22Rv1 (cell line): ENCODE results near the gene ZNF565.

ENCODE experiments used
- CTCF ChIP-seq: fragments of 450-650 bp; IDR thresholded peaks from 2 replicates; pipeline ENCODE4 v1.5.1; 2017; ENCODE audit warnings: mild to moderate bottlenecking
- ZFX ChIP-seq: fragments of 450-650 bp; IDR thresholded peaks from 2 replicates; pipeline ENCODE4 v1.6.1; 2017; ENCODE audit warnings: antibody characterized with exemption, borderline replicate concordance

GRCh38 chr19:36196249-36196648 lies 18.2 kb downstream of the ZNF565 start:
- no peak for TF ChIP-seq CTCF
- TF ChIP-seq ZFX: no peak
